ENCODE measurements around the gene ETS1.
"Not testable (repeated sequence)": the region's sequence is repeated elsewhere in the genome, so short reads cannot be mapped to it uniquely, and the experiment has no call there.

Gene ETS1

DNA sequence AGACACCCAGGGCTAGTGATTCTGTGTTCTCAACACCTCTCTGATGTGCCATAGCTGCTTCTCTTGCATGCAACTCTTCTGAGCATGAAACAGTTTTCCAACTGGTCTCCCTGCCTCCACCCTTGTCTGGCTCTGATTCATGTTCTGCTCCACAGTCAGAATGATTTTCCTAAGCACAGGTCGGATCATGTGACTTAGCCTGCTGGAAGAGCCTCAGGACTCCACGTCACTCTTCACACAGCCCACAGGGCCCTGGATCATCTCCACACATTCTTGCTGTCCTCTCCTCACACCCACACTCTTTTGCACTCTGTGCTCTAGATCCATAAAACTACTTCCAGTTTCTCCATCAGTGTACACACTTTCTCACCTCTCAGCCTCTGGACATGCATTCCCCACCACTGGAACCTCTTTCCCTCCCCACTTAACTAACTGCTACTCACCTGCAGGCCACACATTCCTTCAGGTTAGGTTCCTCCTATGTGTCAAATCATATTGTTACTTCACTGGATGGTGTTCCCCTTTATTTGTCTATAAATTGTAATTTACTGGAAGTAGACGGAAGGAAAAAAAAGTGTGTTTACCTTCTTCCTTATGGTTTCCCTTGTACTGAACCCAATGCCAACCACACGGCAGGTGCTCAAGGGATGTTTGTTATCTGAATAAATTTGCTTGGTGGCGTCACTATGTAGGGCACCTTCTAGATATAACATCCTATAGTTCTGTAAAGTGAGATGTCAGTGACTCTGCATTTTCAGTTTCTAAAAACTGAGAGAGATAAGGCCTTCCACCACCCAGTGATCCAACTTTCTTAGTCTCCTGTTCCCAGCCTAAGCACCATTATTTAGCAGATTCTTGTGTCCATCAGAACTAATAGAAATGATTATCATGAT lies 133.7 kb downstream of the ETS1 start:
- in situ Hi-C loops (cut with HindIII; ENCODE audit: low sequenced_read_pairs) = no loop called here

DNA sequence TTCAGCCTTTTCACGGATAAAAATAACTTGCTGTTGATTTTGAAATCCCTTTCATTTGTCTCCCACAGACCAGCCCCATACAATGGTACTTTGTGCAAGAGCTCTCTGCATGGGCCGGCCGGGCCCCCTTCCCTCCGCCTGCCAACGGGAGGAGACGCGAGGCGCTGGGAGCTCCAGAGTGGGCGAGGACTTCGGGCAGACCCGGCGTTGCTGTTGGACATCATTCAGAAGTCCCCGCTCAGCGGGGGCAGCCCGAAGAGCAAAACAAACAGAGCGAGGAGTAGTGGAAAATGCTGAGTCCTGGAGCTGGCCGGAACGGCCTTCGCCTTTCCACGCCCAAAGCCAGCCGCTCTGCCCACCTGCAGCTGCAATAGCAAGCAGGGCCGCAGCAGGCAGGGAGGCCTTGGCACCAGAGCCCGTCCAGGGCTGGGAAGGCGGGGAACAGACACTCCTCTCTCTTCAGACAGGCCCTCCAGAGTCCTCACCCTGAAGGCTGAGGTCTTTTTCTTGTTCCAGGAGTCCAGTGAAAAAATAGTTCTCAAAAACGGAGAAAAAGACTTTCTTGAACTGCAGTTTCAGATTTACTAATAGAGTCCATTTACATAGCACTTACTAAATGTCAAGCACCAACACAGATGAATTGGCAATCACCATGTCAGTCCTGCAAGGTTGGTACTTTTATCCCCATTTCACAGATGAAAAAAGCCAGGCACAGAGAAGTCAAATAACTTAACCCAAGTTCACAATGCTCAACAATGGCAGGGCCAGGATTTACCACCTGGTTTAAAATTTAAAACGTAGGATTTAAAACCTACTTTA lies 135.5 kb downstream of the ETS1 start:
- in situ Hi-C loops (cut with HindIII; ENCODE audit: low sequenced_read_pairs) = no loop called here

DNA sequence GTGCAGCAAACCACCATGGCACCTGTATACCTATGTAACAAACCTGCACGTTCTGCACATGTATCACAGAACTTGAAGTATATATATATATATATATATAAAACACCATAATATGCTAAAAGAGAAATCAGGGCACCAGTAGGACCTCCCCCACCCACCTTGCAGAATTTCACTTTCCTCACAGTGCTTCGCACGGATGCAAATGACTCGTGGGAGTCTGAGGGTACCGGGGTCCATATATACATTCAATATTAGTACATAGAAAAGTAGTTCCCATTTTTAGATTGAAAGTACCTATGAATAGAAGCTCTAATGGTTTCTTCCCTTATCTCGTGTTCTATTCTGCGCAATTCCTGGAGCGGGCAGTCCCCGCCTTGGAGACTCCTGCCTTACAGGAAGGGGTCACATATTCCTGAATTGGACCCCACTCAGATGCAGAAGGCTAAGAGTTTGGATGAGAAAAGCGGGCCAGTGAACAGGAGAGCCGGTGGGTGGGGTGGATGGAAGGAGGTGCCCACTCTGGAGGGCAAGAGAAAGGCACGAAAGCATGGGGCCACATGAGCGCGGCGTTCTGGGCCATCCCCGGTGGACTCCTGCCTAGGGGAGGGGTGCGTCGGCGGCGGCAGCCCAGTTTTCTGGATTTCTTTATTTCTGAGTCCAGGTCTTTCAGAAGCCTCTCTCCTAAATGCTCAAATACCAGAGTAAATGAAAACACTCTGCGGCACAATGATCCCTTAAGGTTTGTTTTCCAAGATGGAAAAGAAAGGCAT lies 136.3 kb downstream of the ETS1 start:
- in situ Hi-C loops (cut with HindIII; ENCODE audit: low sequenced_read_pairs) = no loop called here

DNA sequence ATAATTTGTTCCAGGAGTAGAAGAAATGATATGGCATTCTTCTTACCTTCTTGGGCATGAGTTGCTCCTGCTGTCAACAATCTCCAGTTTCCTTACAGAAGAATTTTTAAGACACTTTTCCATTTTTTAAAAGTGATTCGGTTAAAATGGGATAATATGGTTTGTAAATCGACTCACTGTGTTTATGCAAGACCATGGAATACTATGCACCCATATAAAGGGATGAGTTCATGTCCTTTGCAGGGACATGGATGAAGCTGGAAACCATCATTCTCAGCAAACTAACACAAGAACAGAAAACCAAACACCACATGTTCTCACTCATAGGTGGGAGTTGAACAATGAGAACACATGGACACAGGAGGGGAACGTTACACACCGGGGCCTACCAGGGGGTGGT lies 136.9 kb downstream of the ETS1 start:
- in situ Hi-C loops (cut with HindIII; ENCODE audit: low sequenced_read_pairs) = not testable (repeated sequence)

DNA sequence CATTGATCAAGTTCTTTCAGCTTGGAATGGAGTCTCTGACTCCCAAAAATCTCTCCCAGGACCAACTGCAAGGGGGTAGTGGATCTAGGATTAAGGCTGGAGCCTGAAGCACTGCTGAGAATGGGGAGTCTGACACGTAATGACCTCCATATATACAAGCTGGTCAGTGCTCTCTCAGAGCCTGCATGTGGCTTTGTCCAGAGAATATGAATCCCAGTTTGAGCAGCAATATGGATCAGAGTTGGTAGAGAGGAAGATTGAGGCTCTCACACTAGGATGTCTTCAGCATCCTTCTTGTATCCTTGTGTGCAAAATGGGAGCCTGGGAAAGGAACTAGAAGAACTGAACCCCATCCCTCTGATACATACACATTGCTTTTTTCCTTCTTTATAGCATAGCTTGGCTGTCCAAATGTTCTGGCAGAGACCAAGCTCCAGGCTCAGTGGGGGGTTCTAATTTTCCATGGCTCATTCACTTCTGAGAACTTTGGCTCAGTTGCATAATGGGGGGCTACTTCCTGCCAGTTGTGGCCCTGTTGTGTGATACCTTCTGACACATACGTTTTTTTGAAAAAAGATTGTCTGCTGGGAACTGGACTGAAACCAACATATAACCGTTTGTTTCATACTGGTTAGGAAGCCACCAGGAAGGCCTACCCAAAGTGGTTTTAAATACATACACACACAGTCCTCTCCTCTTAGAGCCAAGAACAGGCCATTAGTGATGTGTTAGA lies 138.2 kb downstream of the ETS1 start:
- in situ Hi-C loops (cut with HindIII; ENCODE audit: low sequenced_read_pairs) = no loop called here

DNA sequence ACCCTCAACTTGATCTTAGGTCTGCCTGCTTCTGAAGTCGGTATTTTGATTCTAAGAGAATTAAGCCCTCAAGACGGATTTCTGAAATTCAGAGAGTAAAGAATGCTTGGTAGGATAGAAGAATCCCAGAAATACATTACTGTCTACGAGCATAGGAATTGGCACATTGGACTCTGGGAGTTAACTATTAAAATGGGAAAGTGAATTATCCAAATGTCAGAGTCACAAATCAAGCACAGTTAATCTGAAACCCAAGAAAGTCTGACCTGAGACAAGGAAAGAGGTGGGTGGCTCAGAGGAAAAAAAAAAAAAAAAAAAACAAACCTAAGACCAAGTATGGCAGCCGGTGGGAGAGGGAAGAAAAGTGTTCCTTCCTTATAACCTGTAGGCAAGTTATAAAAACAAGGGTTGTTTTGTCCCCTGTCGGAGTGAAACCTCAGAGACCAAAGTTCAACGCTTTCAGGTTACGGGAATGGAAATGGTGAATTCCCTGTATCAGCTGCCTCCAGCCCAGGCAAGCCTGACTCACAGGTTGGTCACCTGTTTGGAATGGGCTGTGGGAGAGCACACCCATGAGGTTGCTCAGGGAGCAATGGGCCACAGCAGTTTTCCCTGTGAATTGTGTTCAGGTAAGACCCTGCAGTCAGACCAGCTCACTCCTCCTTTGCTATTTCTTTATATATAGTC lies 139.0 kb downstream of the ETS1 start:
- in situ Hi-C loops (cut with HindIII; ENCODE audit: low sequenced_read_pairs) = no loop called here

DNA sequence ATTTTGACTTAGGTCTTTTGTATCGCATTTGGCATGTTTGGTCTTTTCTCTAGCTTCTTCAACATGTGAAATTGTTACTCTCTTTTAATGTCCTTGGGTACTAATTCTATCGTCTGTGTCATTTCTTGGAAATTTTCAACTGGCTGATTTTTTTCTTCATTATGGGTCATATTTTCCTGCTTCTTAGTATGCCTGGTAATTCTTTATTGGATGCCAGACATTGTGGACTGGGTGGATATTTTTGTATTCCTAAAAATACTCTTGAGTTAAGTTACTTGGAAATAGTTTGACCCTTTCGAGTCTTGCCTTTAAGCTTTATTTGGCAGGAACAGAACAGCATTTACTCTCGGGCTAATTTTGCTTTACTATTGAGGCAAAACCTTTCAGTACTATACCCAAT lies 140.1 kb downstream of the ETS1 start:
- in situ Hi-C loops (cut with HindIII; ENCODE audit: low sequenced_read_pairs) = no loop called here

DNA sequence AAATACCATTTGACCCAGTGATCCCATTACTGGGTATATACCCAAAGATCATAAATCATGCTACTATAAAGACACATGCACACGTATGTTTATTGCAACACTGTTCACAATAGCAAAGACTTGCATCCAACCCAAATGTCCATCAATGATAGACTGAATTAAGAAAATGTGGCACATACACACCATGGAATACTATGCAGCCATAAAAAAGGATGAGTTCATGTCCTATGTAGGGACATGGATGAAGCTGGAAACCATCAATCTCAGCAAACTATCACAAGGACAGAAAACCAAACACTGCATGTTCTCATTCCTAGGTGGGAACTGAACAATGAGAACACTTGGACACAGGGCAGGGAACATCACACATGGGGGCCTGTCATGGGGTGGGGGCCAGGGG lies 141.4 kb downstream of the ETS1 start:
- in situ Hi-C loops (cut with HindIII; ENCODE audit: low sequenced_read_pairs) = not testable (repeated sequence)

DNA sequence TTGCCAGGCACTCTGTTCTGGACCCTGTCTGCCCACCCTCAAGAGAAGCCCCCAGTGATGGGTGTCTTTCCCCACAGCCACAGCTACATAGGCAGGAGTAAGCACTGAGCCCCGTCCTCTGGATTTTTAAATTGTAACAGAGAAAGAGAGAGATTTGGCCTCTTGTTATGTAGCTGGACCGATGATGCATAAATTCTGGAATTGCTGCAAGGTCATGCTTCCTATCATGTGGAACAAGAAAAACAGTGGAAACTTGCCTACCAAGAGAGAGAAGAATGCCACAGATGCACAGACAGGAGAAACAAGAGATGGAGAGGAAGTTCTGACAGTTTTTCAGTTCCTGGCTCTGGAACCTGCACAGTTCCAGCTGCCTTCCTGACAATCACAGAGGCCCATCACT lies 150.2 kb downstream of the ETS1 start:
- in situ Hi-C loops (cut with HindIII; ENCODE audit: low sequenced_read_pairs) = no loop called here

DNA sequence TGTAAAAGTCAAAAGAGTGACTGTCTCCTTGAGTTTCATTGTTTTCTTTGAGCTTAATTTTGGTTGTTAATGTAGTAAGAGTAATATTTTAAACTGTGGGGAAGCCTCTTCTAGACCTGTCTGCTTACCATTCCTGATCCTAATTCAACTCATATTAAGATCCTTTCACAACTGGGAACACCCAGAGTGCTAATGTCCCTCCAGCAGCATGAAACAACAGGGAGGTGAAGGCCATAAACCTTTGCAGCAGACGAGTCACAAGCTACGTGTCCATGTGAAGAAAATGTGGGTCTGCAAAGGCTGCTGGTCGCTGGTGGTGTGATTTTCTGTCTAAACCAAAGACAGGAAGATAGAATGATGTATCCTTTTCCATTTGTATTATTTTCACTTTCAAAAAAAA lies 152.5 kb downstream of the ETS1 start:
- in situ Hi-C loops (cut with HindIII; ENCODE audit: low sequenced_read_pairs) = no loop called here

DNA sequence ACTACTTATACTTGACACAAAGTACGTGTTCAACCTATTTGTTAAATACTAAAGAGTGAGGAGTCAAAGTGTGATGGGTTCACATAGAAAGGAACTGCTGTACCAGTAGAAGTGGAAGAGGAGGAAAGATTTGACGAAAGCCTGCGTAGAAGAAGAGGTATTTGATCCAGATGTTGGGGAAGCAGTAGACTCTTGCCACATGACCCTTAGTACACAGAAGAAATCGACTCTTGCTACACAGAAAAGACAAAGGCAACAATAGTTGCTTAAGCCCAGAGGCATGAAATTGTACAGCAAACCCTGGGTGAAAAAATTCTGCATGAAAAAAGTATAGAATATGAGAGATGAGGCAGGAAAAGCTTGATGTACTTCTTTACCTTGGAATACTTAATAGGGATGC lies 152.9 kb downstream of the ETS1 start:
- in situ Hi-C loops (cut with HindIII; ENCODE audit: low sequenced_read_pairs) = no loop called here

DNA sequence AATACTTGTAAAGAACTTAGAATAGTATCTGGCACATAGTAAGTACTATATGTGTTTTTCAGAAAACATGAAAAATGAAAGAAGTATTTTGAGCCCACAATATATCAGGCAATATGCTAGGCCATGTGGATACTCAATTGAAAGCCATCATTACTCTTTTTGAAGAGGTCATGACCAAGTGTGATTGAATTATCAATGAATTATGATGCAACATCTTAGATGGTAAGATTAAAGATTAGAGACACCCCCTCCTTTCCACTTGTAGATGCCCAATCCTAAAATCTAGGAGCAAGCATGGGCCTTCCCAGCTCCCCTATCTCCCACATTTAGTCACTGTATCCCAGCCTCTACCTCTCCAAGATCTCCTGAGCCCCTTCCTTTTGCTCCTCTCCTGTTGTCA lies 154.4 kb downstream of the ETS1 start:
- in situ Hi-C loops (cut with HindIII; ENCODE audit: low sequenced_read_pairs) = no loop called here

DNA sequence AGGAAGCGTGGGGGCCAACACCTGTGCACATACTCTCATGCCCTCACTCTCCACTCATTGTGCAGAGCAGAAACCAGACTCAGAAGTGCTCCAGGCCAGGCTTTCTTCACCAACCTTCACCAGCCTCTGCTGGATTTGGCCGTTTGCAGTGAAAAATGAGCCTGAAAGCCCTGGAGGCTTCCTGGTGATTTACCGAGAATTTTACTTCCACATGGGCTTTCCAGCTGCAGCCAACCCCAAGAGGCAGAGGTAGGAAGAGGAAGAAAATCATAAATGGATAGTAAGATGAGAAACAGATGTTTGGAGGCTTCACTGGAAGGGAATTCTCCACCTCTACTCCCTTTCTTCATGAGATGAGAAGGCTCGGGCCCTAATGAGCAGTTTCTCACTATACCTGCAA lies 155.4 kb downstream of the ETS1 start:
- in situ Hi-C loops (cut with HindIII; ENCODE audit: low sequenced_read_pairs) = no loop called here

DNA sequence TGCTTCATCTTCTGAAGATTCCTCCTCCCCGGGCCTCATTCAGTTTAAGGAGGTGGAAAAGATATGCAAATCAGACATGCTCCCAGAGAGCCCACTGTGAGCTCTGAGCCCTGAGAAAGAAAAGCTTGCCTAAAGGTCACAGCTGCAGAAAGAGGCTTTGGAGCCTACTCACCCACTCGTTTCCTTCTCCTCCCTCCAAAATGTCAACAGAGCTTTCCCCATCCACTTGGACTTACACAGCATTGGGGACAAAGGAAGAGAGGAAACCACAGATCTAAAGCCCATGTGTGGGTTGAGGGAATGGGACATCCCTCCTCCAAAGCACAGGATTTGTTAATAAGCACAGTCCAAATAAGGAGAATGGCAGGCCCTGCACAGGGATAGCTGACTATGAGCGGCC lies 158.4 kb downstream of the ETS1 start:
- in situ Hi-C loops (cut with HindIII; ENCODE audit: low sequenced_read_pairs) = no loop called here

DNA sequence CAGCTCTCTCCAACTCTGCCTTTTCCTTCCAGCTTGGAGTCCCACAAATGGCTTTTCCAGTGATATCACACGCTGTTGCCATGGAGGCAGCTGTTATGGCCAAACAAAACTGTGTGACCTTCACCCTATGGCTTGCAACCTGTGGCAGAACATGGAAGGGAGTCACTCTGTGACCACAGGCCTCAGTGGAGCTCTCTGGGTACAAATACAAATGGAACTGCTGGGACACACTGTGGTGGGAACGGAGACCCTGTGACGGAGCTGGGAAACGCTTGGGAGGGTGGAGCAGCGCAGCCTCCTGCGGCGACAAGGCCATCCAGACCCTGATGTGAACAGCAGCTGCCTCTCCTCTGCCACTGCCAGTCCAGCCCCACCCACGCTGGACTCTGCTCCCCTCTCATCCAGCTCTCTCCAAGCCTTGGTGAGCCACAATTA lies 162.5 kb downstream of the ETS1 start:
- in situ Hi-C loops (cut with HindIII; ENCODE audit: low sequenced_read_pairs) = no loop called here

DNA sequence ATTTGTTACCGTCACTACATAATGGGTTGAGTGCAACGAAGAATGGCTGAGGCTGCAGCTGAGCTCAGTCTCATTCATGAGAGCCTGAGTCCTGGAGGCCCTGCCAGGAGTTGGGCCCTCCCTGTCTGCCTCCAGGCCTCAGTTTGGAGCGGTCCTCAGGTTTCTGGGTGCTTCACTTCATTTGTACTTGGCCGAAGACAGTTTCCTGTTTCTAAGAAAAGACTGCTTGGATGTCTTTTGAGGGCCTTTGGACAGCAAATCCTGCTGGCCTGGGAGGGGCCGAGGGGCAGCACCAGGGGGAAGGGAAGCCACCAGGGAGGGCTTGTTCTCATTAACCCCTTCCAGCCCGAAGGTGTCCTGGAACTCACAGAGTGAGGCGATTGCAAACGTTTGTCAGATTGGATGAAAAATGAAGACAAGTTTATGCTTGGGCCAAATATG lies 163.1 kb downstream of the ETS1 start:
- in situ Hi-C loops (cut with HindIII; ENCODE audit: low sequenced_read_pairs) = no loop called here

DNA sequence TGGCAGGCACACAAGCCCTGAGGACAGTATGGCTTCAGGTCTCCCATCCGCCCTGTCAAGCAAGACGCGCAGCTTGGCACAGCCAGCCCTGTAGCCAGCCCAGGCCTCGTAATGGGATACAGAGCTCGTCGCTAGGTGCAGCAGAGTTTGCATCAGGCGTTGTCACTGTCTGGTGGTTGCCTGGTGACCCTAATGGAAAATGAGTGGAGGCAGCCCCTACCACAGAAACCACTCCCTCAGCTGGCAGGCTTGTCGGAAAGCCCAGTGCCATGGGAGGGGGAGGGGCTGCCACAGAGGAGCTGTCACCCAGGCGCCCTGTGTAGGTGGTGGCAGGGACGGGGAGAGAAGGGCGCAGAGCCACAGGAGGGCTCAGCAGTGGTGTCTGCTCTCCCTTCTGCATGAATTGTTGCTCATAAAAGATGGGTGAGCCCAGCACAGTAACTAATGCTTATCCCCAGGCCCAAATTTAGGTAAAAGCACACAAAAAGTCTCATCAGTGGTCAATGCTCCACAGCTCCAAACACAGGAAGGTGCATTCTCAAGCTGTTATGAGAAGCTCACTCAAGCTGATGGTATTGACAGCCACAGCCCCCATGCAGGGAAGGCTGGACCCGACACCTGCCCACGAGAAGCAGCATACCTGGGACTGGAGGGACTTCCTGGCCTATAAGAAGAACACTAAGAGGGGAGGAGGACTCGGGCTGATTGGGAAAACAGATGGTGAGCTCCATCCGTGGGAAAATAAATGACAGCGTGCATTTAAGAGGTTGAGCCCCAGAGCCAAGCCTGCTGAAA lies 164.6 kb downstream of the ETS1 start:
- in situ Hi-C loops (cut with HindIII; ENCODE audit: low sequenced_read_pairs) = no loop called here

DNA sequence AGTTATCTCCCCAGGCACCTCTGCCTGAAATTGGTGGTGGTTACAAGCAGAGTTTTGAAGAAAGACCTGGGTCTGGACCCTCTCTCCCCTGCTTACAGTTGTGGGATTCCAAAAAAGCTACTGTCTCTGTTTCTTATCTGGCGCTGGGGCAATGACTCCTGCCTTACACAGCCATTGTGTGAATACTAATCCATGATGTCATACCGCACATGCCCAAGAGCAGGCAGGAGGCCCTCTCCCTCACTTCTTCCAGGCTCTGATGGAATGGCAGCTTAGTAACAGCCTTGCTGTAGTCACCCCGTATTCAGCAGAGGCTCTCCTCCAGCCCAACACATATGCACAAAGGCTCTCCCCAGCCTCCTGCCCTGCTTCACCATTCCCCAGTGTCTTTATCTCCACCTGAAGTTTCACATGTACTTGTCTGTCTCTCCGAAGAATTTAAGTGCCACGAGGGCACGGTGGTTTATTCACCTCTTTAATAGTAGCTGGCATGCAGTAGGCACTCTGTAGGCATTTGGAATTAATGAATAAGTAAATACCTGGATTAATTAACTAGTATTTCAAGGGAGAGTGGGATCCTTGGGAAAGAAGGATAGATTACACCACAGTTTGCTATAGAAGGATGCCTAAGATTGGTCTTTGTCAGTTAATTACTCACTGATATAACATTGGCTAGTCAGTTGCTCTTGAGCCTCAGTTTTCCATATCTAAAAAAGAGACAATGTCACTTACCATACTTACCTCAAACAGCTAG lies 165.6 kb downstream of the ETS1 start:
- in situ Hi-C loops (cut with HindIII; ENCODE audit: low sequenced_read_pairs) = no loop called here

DNA sequence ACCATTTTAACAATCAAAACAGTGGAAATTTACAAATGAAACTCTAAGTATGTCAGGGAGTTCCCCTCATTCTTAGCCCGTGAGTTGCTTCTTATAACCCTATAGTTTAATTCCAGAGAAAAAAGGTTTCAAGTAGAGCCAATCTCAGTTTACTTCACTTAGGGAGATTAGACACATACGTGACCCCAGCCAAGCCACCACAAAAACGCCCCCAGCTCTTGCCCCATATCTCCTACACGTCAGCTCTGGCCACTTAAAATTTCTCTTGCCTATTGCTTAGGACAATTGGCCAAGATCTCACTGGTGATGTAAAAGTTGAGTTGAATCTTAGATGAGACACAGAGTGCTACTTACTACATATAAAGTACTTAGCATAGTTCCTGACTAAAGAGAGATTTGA lies 166.4 kb downstream of the ETS1 start:
- in situ Hi-C loops (cut with HindIII; ENCODE audit: low sequenced_read_pairs) = no loop called here
